CD1c-positive myeloid dendritic cell (primary cell): Measurements from ENCODE around the gene TSC22D1.

ENCODE experiments used
- DNase-seq: peaks from one replicate; pipeline ENCODE4 v3.0.0-alpha.2; 2016; ENCODE audit errors: extremely low spot score

The TSC22D1 gene

DNA sequence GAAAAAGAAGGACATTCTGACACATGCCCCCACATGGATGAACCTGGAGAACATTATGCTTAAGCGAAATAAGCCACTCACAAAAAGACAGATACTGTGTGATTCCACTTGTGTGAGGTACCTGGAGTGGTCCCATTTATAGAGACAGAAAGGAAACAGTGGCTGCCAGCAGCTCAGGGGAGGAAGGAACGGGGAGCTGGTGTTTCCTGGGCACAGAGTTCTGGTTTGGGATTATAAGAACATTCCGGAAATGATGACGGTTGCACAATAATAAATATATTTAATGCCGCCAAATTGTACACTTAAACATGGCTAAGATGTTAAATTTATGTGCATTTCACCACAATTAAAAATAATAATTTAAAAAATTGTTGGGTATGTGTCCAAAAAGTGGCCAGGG lies 169.5 kb downstream of the TSC22D1 start:
- DNase-seq = no peak

- DNase-seq = no peak
Measured at GRCh38 chr13:44404261-44405132, 171.6 kb downstream of the TSC22D1 start.

- DNase-seq = no peak
Measured at GRCh38 chr13:44403461-44404056, 172.6 kb downstream of the TSC22D1 start.

- no peak for DNase-seq
Measured at GRCh38 chr13:44402899-44403445, 173.2 kb downstream of the TSC22D1 start.

- no peak for DNase-seq
Measured at GRCh38 chr13:44401577-44401976, 174.6 kb downstream of the TSC22D1 start.

DNA sequence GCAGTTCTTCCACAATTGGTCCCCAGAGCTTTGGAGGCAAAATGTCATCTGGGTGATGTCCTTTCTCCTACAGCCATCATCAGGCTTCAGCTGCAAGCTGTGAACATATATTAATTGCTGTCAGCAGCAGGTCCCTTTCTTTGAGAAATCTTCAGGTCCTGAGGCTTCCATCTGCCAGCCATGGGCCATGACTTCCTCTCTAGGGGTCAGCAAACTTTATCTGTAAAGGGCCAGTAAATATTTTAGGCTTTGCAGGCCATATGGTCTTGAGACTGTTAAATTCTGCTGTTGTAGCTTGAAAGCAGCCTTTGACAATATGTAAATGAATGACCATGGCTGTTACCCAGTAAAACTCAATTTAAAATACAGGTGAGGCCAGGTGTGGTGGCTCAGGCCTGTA lies 175.4 kb downstream of the TSC22D1 start:
- no peak for DNase-seq

GRCh38 chr13:44399074-44399473 lies 177.1 kb downstream of the TSC22D1 start:
- DNase-seq = no peak

- no peak for DNase-seq
Measured at GRCh38 chr13:44398606-44399005, 177.5 kb downstream of the TSC22D1 start.

DNA sequence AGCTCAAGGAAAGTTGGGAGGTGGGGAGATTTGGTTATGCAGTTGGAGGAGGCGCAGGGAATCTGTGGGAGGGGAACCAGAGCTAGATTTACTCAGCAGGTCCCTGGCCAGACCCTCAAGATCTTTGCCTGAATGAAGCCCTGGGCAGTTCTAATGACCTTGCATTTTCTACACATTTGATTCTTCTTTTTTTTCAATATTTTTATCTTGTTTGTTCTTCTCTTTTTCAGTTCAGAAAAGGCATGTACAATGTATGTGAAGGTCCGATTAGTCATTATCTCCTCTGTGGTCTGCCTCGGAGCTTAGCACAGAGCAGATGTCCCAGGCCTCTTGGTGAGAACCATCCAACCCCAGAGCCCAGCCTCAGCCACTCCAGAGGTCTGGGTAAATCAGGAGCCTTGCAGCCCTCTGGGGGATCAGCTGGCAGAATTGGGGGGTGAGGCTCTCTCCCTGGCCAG lies 178.3 kb downstream of the TSC22D1 start:
- no peak for DNase-seq

- DNase-seq = no peak
Measured at GRCh38 chr13:44396701-44397580, 179.2 kb downstream of the TSC22D1 start.

GRCh38 chr13:44395976-44396694 lies 180.0 kb downstream of the TSC22D1 start:
- DNase-seq = no peak

DNA sequence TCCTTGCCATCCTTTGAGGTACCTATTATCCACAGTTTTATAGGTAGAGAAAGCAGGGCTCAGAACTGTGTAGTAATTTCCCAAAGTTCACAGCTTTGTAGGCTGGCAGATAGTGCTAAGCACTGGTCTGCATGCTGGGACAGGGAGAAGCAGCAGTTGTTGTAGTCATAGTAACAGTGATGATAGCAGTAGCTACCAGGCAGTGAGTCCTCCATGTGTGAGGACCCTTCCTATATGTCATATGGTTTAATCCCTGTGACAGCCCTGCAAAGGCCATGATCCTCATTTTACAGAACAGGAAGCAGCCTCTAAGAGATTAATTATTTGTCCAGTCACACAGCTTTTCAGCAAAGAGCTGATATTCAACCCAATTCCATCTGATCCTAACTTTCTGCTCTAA lies 181.5 kb downstream of the TSC22D1 start:
- no peak for DNase-seq

- DNase-seq = no peak
Measured at GRCh38 chr13:44393391-44393790, 182.7 kb downstream of the TSC22D1 start.

- DNase-seq = no peak
Measured at GRCh38 chr13:44389876-44390275, 186.3 kb downstream of the TSC22D1 start.

GRCh38 chr13:44389060-44389666 lies 187.0 kb downstream of the TSC22D1 start:
- DNase-seq = peak; percentile 27

DNA sequence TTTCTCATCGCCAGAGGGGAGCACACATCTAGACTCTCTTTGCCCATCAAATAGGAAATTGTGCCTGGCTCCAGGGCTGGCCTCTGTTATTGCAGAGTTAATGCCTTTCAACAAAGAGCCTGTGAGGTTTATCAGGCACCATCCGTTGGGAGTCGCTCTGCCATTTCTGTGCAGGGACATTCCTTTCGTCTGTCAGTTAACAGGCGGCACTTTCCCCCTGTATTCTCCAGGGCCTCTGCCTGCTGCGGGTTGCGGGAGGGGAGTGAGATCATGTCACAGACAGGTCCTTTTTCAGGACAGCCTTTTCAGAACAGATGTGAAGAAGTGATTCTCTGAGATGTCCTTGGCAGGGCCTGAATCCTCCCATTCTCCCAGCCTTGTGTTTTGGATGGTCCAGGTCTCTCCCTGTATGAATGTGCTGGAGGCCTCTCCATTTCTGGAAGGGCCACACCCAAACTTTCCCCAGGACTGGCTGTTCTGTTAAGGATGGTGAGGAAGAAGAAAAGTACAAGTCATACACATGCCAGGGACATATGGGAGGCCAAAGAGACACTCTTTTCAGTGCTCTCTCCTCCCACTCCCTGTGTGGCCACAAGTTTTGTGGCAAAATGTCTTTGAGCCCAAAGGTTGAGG lies 187.6 kb downstream of the TSC22D1 start:
- no peak for DNase-seq

- no peak for DNase-seq
Measured at GRCh38 chr13:44386913-44387556, 189.1 kb downstream of the TSC22D1 start.

DNA sequence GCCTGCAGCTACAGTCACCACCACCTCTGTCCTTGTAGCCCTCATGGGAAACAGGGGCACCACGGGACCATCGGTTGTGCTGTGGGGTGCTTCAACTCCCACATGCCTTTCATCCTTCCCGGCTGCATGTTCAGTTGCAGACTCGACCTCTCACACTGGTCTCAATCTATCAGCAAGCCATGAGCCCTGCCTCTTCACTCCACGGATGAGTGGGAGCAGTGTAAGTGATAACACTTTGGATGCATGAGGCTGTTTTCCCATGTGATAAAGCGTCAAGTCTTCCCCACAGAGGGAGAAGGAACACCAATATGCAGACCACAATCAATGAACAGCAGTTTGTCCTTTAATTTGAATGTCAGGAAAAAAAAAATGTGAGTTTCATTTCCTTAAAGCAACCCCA lies 190.3 kb downstream of the TSC22D1 start:
- DNase-seq = no peak

GRCh38 chr13:44385401-44385800 lies 190.7 kb downstream of the TSC22D1 start:
- no peak for DNase-seq

DNA sequence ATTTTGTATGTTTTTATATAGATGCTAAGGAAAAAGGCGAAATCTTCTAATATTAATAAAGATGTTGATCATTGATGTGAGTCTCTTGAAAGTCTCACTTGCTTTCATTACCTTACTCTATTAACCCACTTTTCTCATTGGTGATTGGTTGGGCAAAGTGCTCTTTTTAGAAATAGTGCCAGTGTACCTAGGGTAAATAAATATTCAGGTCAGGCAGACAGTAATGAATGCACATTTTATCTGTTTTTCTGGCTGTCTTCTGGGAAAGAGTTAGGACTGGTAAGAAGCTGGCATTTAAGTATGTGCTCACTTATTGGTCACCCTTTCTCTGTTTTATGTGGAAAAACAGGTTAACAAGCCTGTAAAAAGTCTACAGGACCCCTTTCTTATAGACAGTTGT lies 191.4 kb downstream of the TSC22D1 start:
- no peak for DNase-seq
